ENCODE results near the gene FOXJ2. TPM values are rescaled to one million over a fixed set of nuclear protein-coding genes. Genes with fewer than 3 reads are reported as not detected.

Gene FOXJ2
- polyA plus RNA-seq, 1 of the 3 experiments (the other 2 are of a cell fraction): 3.4 TPM

GRCh38 chr12:8080120-8080519 lies 47.6 kb downstream of the FOXJ2 start (continued):
- no peak for TF ChIP-seq CTCF (IDR thresholded peaks at IDR 0.05)
- TF ChIP-seq GABPA (IDR thresholded peaks at IDR 0.05; ENCODE audit: low read depth): no peak
- no peak for TF ChIP-seq EP300 (IDR thresholded peaks at IDR 0.05; ENCODE audit: borderline replicate concordance in 1 of 2, low read depth in 1 of 2, low read length in 1 of 2)
- no peak for TF ChIP-seq YY1 (IDR thresholded peaks at IDR 0.05; ENCODE audit: low read depth)
- no peak for TF ChIP-seq SIN3A (IDR thresholded peaks at IDR 0.05; ENCODE audit: borderline replicate concordance, low read depth, low read length)
- no peak for TF ChIP-seq JUND (IDR thresholded peaks at IDR 0.05)
- no peak for TF ChIP-seq SMC3 (IDR thresholded peaks at IDR 0.05; ENCODE audit: low read depth, low read length)
- TF ChIP-seq NFIC (IDR thresholded peaks at IDR 0.05; ENCODE audit: borderline replicate concordance): no peak

- TF ChIP-seq EP300 (IDR thresholded peaks at IDR 0.05; ENCODE audit: borderline replicate concordance in 1 of 2, low read depth in 1 of 2, low read length in 1 of 2) (no peak), EZH2phosphoT487 (IDR thresholded peaks at IDR 0.05; ENCODE audit: borderline replicate concordance, low read depth) (no peak), CTCF (IDR thresholded peaks at IDR 0.05) (no peak), RAD21 (IDR thresholded peaks at IDR 0.05; ENCODE audit: low read length) (no peak)
- H3K4me3 ChIP-seq (ENCODE audit: low read depth in 2 of 2, low read length in 1 of 2): peak overlapping the region; percentile 85 to 93
- peak overlapping the region; percentile 75 for H3K4me2 ChIP-seq
- peak overlapping the region; percentile 84 for H2AFZ ChIP-seq (ENCODE audit: low read depth)
- H3K9me2 ChIP-seq: no peaks in the 10 kb centered on the region
- H4K20me1 ChIP-seq (ENCODE audit: insufficient read depth): no peaks in the 10 kb centered on the region
- peaks cover 48% of the 10 kb centered on the region; the same call in 1 of the 2 replicates for H3K79me2 ChIP-seq (ENCODE audit: insufficient read depth)
- CTCF ChIA-PET: interaction anchor here (0.6 to 5.5 kb wide), 3 partner anchors 29 to 156 kb away, joined by 3 to 89 read pairs (median 3); no protein-coding TSS in a partner anchor
- DNase-seq: no peak
- H3K9me3 ChIP-seq: no peaks in the 10 kb centered on the region
- WGBS (ENCODE audit: low lambda C conversion rate): 2% methylated on average over 15 of the region's 15 CpGs
- H3K27me3 ChIP-seq (ENCODE audit: insufficient read depth): no peaks in the 10 kb centered on the region
- POLR2A ChIA-PET: no interaction called here
- H3K4me1 ChIP-seq (ENCODE audit: control insufficient read depth in 1 of 2, insufficient read depth in 2 of 2, low read depth in 1 of 2, low read length in 1 of 2): peaks cover 8 to 16% of the 10 kb centered on the region in 2 experiments; a peak in 3 of 4 replicates
- H3K9ac ChIP-seq: peak overlapping the region; percentile 76
- peaks cover 6% of the 10 kb centered on the region for H3F3A ChIP-seq (replicated peaks; ENCODE audit: insufficient read depth)
- H3K27ac ChIP-seq (ENCODE audit: low read depth in 2 of 2, low read length in 1 of 2): peak overlapping the region; percentile 76 to 96
- no peaks in the 10 kb centered on the region for H3K36me3 ChIP-seq (replicated peaks in 1 of 2; ENCODE audit: control insufficient read depth in 1 of 2, insufficient read depth in 2 of 2, low read length in 1 of 2)
Observed at GRCh38 chr12:8081251-8081920, 48.9 kb downstream of the FOXJ2 start.

Data from SK-N-SH (cell line).